GM19455 (cell line): ENCODE data around the gene MRPS18A.
"Not testable (repeated sequence)": the region's sequence is repeated elsewhere in the genome, so short reads cannot be mapped to it uniquely, and the experiment has no call there.

Source experiments
- ATAC-seq: cut with Tn5 transposase; IDR thresholded peaks from one replicate; pipeline ENCODE4 v1.9.1; 2021; ENCODE audit not compliant: unreplicated experiment

The MRPS18A gene

DNA sequence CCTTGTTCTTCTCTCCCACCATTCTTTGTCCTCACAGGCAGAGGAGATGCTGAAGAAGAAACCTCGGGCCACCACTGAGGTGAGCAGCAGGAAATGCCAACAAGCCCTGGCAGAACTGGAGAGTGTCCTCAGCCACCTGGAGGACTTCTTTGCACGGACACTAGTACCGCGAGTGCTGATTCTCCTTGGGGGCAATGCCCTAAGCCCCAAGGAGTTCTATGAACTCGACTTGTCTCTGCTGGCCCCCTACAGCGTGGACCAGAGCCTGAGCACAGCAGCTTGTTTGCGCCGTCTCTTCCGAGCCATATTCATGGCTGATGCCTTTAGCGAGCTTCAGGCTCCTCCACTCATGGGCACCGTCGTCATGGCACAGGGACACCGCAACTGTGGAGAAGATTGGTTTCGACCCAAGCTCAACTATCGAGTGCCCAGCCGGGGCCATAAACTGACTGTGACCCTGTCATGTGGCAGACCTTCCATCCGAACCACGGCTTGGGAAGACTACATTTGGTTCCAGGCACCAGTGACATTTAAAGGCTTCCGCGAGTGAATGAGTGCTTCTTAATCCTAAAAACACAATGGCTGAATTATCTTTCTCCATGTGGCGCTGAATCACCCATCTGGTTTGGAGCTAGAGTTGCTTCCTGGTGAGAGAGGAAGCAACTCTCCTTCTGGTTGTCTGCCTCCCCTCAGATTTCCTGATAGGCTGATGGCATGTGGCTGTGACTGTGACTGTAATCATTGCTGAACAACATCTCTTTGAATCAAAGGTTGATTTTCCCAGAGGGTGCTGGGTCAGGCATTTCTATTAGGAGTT, 47.4 kb downstream of the MRPS18A start:
- no peak for ATAC-seq

DNA sequence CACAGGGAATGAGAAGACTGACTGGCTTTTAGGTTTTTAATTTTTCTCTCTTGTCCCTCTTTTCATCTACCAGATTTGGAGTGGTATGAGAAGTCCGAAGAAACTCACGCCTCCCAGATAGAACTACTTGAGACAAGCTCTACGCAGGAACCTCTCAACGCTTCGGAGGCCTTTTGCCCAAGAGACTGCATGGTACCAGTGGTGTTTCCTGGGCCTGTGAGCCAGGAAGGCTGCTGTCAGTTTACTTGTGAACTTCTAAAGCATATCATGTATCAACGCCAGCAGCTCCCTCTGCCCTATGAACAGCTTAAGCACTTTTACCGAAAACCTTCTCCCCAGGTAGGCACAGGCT, 51.3 kb downstream of the MRPS18A start:
- peak; percentile 12 for ATAC-seq

DNA sequence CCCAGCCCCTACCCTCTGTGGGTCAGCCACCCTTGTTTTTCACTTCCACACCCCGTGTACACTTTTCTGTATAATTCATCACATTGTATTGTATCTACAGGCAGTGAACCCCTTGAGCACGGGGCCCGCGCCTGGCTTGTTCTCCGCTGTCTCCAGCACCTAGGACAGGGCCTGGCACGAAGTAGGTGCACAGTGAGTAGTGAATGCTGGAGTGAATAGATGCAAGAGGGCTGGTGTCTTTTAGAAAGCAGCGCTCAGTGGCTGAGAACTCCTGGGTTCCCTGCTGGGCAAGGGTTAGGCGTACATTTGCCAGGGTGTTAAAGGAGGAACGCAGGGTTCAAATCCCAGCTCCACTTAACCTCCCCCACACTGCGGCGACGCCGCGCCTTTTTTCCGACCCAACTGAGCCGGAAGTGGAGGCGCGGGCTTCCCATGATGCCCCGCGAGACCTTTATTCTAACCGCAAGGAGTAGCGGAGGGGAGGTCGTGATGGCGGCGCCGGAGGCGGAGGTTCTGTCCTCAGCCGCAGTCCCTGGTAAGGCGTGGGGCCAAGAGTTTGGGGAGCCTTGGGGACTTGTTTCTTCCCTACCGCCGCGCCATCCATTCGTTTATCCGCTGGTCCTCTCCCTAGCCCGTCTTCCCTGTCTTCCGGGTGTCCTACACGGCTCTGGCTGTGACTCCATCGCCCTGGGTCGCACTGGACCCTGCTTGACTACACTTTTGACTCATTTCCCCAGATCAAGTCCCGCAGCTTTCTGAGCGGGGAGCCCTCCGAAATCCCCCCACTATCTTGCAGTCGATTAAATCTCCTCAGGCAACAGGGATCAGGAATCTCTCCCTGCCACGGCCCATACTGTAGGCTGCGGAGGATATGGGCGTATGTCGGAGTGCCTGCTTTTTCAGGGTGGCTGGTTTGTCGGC, 51.9 kb downstream of the MRPS18A start, which contains the start of gene MAD2L1BP:
TSS of gene MAD2L1BP (plus strand) at position 454 of the 921 bp plus-strand sequence. CDS start at position 490, 36 bp downstream.
- peak; percentile 85 for ATAC-seq

DNA sequence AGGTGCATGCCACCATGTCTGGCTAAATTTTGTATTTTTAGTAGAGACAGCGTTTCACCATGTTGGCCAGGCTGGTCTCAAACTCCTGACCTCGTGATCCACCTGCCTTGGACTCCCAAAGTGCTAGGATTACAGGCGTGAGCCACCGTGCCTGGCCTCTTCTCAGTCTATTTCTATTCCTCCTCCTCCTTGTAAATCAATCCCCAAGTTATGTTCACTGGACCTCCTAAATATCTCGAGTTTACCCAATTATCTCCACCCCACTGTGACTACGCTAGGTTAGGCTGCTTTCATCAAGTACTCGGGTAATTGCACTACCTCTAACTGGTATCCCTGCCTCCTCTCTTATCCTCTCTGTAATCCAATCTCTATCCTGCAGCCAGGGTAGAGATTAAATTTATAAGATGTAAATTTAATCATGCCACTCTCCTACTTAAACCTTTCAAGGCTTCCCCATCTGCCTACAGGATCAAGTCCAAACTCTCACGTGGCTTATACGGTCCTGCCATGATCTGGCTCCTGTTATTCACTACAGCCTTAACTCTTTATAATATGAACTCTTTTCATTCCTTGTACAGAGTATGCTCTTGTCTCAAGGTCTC, 52.8 kb downstream of the MRPS18A start:
- no peak for ATAC-seq

DNA sequence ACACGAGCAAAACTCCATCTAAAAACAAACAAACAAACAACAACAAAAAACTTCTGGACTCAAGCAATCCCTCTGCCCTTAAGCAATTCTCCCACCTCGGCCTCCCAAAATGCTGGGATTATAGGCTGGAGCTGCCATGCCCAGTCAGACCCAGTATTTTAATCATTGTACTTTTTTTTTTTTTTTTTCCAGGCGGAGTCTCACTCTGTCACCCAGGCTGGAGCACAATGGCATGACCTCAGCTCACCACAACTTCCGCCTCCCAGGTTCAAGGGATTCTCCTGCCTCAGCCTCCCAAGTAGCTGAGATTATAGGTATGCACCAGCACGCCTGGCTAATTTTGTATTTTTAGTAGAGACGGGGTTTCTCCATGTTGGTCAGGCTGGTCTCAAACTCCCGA, 54.6 kb downstream of the MRPS18A start:
- not testable (repeated sequence) for ATAC-seq

DNA sequence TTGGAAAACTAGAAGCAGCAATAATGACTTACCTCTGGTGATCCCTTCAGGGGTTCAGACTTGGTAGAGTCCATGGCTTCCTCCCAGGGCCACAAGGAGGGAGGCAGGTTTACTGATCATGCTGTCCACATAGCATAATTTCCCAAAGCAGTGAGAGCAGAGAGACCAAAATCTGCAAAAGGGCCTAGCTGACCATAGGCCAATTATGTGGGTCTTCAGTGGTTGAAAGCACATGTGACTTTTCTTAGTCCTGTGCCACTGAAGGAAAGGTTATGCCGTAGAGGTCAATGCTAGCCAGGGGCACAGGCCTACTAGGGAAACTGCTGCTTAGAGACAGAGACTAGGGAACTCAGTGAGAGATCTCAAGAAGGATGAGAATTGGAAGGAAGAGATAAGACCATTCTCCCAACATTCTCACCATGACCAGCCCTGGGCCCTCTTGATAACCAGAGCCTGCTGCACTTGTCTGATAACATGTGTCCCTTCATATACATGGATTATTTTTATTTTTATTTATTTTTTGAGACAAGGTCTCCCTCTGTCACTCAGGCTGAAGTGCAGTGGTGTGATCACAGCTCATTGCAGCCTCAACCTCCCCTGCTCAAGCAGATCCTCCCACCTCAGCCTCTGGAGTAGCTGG, 56.5 kb downstream of the MRPS18A start:
- no peak for ATAC-seq

DNA sequence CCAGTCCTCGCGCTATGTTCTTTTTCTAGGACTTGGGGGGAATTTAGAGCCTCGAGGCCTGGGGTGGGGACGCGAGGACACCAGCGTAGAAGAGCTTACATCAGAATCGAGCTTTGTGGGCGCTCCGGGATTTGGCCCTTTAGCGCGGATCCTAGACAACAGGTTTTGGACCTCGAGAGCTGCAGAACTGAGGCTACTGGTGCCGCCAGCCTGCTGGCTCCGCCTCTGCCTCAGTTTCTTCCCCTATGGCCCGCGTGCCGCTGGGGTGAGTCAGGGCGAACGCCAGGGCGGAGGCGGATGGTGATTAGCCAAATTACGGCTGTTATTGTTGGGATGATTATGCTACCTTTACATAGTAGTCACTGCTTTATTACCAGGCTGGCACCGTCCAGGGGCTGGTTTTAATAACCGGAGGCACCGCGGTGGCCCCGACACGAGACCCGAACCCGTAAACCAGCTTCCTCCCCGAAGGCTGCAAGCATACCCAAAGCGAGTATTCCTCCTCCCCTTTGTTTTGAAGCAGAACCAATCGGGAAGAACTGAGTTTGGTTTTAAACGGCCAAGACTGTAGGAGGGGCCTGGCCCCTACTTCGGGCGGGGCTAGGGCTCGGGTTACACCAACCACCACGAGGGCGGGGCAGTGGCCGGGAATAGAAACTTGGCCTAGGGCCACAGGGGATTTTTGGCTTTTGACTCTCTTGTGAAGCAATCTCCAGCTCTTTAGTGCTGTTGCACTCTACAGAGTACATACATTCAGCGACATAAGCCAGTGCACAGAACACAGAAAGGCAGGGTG, 57.9 kb downstream of the MRPS18A start:
- peak; percentile 70 for ATAC-seq

DNA sequence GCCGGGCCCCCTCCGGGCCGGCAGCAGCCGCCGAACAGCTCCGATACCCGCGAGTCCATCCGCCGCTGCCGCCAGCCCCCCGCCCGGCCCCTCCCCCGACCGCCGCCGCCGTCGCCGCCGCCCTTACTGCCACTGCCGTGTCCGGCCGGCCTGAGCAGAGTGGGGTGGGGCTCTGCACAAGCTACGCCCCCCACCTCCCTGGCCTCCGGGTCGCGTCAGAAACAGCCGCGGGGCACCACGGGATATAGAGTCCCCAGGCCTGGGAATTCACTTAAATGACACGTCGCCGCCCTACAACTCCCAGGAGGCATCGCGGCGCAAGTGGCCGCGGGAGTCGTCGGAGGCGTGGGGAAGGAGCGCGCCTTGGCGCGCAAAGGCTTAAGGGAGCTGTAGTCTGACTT, 58.5 kb downstream of the MRPS18A start, which contains the start of gene GTPBP2:
TSS of gene GTPBP2 (minus strand) at position 161 of the 401 bp plus-strand sequence. CDS start at position 59, 102 bp downstream.
- peak; percentile 74 for ATAC-seq

DNA sequence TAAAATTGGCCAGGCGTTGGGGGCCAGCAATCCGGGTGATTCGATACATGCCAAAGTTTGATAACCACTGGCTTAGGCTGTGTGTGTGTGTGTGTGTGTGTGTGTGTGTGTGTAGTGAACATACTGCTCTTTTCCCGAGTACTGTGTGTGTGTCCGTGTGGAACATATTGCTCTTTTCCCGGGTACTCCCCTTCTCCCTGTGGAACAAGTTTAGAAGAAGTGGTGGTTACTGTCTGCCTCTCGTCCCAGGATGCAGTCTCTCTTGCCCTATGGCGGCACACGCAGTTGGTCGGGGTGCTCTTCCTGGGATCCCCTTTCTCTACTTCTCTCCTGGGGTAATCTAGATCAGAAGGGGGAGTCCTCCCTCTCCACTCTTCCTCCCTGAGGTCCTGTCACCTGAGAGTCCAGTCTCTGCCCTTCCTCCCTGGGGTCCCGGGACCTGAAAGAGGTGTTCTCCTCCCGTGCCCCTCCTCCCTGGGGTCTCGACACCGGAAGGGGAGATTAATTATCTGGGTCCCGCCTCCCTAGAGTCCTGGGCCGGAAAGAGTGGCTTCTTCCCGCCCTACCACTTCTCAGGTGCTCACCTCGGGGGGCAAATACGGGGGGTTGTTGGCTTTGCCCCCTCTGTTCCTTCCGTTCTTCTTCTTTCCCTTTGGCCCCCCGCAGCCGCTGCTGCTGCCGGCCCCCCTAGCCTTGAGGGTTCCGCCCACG, 59.0 kb downstream of the MRPS18A start:
- ATAC-seq = no peak

DNA sequence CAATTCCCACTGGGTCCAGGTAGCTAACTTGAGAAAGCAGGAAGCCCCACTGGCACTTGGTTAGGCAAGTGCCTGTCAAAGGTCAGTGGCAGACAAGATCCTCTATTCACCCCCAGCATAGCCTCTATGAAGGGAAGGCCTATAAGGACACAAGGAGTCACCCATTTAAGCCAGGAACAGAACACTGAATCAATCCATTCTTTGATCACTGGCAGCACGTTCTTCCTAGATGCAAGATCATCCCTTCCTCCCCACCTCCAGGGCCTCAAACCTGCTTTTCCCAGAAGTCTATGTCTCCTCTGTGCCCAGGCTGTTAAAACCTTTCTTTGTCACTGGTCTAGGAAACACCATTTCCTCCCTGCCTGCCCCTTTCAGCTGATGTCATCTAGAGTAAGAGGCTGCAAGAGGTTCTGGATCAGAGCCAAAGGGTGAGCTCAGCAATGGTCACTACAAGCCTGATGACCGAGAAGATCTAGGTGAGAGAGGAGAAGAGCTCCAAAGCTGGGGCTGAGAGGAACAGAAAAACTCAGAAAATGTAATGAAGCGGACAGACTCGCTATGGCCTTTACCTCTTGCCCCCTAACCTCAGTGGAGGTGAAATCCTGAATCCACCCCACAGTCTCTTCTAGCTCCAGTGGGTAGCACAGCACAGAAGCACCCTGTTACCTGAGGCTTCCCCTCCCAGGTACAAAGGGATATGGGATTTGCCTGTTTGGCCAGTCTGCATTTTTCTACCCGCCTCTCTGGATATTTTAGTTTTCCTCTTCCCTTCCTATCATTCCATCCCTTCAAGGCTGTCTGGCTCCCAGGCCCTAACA, 60.4 kb downstream of the MRPS18A start:
- ATAC-seq = no peak

DNA sequence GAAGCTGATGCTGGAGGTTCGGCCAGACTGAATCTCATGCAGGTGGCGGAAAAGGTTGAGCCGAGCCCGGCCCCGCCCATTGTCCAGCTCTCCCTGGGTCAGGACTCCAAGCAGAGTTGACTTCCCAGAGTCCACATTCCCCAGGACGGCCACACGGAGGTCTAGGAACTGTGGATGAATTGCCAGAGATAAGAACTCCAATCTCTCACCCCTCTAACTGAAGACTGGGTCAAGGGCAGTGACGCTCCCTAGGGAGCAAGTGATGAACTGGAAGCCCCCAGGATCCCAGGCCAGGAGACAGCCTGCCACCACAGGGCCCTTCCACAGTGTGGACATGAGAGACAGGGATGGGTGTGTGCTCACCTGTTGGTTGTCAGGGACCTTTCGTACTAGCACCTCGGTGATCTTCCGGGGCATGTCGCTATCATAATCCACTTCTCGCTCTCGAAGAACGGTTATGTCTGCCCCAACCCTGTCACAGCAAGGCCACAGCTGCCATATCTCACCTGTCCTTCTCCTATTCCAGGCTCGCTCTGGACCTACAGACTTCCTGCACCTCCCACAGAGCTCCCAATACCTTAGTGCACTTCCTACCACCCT, 62.1 kb downstream of the MRPS18A start:
- ATAC-seq = no peak

DNA sequence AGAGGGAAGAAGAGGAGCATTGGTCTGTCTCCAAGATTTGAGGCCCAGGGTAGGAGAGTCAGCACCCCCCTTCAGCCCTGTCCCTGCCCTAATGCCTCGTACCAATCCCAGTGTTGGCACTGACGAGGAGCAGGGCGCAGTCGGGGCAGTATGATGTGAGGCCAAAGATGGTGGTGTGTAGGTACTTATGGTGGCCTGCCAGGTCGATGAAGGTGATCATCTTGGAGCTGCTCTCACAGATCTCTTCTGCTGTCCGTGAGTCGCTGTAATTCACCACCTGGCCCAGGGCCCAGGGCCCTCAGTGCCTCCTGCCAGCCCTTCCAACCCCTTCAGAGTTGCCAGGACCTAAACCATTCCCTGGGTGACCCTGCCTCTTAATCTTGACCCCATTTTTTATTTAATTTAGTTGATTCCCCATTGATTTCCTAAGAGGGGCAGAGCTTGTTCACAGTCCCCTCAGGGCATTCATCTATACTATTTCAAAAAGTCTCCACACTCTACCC, 62.8 kb downstream of the MRPS18A start:
- no peak for ATAC-seq

DNA sequence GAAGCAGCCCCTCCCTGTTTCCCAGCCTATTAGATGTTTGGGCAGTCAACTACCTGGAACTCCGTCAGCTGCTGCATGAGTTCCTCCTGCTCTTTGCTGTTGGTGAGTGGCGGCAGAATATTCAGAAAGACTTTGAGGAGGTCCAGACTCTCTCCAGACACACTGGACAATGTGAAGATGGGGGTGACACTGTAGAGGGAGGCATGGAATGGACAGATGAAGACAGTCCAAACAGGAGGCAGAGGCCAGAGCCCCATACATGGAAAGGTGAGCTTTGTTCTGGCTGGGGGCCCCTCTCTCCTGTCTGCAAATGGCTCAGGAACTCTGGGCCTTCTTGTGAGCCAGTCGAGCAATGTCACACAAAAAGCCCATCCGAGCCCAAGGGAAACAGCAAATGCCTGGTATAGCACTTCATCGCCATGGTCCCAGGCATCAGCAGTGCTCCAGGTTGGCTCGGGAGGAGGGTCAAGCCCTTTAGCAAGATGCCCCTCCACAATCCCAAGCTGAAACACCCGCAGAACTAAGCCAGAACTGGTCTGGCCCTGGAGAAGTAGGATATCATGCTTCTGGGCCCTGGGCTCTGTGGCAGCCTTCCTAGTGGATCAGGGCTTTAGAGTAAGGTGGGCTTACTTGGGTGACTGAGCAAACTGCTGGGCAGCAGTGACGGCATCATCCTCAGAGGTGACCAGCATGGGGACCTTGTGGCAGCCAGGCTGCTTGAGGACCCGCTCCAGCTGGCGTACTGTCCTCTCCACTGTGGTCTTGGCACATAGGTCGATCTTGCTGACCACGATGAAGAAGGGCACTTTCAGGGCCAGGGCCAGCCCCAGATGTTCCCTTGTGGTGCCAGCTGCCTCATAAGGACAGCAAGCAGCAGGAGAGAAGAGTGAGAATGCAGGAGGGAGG, 63.5 kb downstream of the MRPS18A start:
- ATAC-seq = no peak

DNA sequence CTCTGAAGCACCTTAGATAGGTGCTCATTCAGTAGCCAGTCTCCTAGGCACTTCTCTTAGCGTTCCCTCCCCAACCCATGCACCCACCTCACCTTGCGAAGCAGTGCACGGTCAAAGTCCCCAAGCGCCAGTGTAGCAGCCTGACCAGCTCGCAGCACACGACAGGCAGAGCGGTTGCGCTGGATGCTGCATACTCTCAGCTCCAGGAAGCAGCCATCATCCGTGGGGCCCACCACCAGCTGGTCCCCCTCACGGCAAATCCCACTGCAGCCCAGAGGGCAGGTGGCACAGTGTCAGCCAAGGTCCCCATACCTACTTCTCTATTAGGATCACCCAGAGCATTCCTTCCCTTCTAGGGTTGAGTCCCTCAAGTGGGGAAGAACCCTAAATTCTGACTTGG, 65.0 kb downstream of the MRPS18A start:
- ATAC-seq = no peak

DNA sequence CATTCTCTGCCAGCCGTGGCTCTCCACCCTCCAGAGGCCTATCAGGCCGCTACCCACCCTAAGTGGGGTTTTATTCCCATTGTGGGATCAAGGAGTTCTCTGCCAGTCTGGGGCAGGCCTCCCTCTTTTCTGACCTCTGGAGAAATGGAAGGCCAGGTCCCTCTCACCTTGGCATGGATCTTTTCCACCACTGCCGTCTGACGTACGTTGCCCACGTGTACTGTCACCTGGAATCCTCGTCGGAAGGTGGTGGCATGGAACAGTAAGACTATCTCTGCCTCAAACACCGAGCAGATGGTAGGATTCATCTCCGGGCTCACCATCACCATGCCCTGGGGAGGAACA, 65.8 kb downstream of the MRPS18A start:
- ATAC-seq = no peak
